ENCODE results near the gene SLC22A2. TPM values are rescaled to one million over a fixed set of nuclear protein-coding genes. Genes with fewer than 3 reads are reported as not detected.
"Not testable (repeated sequence)": the region's sequence is repeated elsewhere in the genome, so short reads cannot be mapped to it uniquely, and the experiment has no call there.

The SLC22A2 gene
- total RNA-seq, 2 experiments from 2014 or later = not detected

DNA sequence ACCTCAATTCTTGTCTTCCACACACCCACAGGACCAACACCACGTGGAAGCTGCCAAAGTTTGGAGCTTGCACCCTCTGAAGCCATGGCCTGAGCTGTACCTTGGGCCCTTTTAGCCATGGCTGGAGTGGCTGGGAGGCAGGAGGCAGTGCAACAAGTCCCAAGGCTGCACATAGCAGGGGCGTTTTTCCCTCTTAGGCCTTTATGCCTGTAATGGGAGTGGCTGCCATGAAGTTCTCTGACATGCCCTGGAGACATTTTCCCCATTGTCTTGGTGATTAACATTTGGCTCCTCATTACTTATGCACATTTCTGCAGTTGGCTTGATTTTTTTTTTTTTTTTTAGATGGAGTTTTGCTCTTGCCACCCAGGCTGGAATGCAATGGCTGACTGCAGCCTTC lies 45.2 kb upstream of the SLC22A2 start:
- ChIA-PET CTCF (ENCODE audit: unreplicated experiment) (no interaction called here), POLR2A (no interaction called here)
- intact Hi-C loops (cut with micrococcal nuclease; ENCODE audit: unreplicated experiment) = no loop called here
- no peak overlapping the region for H3K27ac ChIP-seq (ENCODE audit: low read depth, low read length, poor library complexity, severe bottlenecking)
- no peak overlapping the region for H3K4me2 ChIP-seq (ENCODE audit: low read length)
- H2AFZ ChIP-seq (ENCODE audit: low read length) = no peak overlapping the region
- TF ChIP-seq EZH2phosphoT487 (IDR thresholded peaks at IDR 0.05; ENCODE audit: borderline replicate concordance, low read depth, low read length) = no peak
- TF ChIP-seq, protein P1, sequence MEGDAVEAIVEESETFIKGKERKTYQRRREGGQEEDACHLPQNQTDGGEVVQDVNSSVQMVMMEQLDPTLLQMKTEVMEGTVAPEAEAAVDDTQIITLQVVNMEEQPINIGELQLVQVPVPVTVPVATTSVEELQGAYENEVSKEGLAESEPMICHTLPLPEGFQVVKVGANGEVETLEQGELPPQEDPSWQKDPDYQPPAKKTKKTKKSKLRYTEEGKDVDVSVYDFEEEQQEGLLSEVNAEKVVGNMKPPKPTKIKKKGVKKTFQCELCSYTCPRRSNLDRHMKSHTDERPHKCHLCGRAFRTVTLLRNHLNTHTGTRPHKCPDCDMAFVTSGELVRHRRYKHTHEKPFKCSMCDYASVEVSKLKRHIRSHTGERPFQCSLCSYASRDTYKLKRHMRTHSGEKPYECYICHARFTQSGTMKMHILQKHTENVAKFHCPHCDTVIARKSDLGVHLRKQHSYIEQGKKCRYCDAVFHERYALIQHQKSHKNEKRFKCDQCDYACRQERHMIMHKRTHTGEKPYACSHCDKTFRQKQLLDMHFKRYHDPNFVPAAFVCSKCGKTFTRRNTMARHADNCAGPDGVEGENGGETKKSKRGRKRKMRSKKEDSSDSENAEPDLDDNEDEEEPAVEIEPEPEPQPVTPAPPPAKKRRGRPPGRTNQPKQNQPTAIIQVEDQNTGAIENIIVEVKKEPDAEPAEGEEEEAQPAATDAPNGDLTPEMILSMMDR (conservative IDR thresholded peaks at IDR 0.05; ENCODE audit: low read length) = no peak
- no peak overlapping the region for H3K4me3 ChIP-seq (ENCODE audit: low read depth, low read length, poor library complexity, severe bottlenecking)
- H3K9me3 ChIP-seq (ENCODE audit: low read length) = no peaks in the 10 kb centered on the region
- H3K9me2 ChIP-seq (ENCODE audit: insufficient read depth, low read length) = no peaks in the 10 kb centered on the region
- no peak for DNase-seq (ENCODE audit: low spot score)
- H3K4me1 ChIP-seq (ENCODE audit: insufficient read depth, low read length, poor library complexity, severe bottlenecking) = no peaks in the 10 kb centered on the region
- no peaks in the 10 kb centered on the region for H3K79me2 ChIP-seq (ENCODE audit: insufficient read depth, low read depth, low read length)
- BruUV-seq (replicated peaks) = no TSS peak
- no peaks in the 10 kb centered on the region for H4K20me1 ChIP-seq (ENCODE audit: insufficient read depth, low read length)
- no peaks in the 10 kb centered on the region for H3K36me3 ChIP-seq (ENCODE audit: insufficient read depth, low read length)

DNA sequence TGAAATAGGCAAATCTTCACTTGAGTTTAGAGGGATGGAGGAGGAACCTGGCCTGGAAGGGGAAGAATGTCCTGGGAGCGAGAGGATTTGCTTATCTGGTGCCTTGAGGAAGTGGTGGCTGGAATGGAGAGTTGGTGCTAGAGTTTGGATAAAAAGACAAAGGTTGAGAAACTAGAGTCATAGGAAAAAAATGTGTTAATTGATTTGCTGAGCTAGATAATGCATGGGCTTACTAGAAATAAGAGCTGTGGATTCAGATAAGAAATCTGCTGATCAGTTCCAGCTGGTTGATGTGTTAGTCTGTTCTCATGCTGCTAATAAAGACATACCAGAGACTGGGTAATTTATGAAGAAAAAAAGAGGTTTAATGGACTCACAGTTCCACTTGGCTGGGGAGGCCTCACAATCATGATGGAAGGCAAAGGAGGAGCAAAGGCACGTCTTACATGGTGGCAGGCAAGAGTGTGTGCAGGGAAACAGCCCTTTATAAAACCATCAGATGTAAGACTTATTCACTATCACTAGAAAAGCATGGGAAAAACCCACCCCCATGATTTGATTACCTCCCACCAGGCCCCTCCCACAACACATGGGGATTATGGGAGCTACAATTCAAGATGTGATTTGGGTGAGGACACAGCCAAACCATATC lies 43.9 kb upstream of the SLC22A2 start:
- POLR2A ChIA-PET; H3K79me2 ChIP-seq (ENCODE audit: insufficient read depth, low read depth, low read length); H3K27ac ChIP-seq (ENCODE audit: low read depth, low read length, poor library complexity, severe bottlenecking); BruUV-seq (replicated peaks); H3K9me3 ChIP-seq (ENCODE audit: low read length); DNase-seq (ENCODE audit: low spot score); H3K36me3 ChIP-seq (ENCODE audit: insufficient read depth, low read length); H3K4me3 ChIP-seq (ENCODE audit: low read depth, low read length, poor library complexity, severe bottlenecking); H4K20me1 ChIP-seq (ENCODE audit: insufficient read depth, low read length); H3K4me1 ChIP-seq (ENCODE audit: insufficient read depth, low read length, poor library complexity, severe bottlenecking); CTCF ChIA-PET (ENCODE audit: unreplicated experiment); H3K9me2 ChIP-seq (ENCODE audit: insufficient read depth, low read length); H3K4me2 ChIP-seq (ENCODE audit: low read length); intact Hi-C loops (cut with micrococcal nuclease; ENCODE audit: unreplicated experiment); H2AFZ ChIP-seq (ENCODE audit: low read length): not testable (repeated sequence)

DNA sequence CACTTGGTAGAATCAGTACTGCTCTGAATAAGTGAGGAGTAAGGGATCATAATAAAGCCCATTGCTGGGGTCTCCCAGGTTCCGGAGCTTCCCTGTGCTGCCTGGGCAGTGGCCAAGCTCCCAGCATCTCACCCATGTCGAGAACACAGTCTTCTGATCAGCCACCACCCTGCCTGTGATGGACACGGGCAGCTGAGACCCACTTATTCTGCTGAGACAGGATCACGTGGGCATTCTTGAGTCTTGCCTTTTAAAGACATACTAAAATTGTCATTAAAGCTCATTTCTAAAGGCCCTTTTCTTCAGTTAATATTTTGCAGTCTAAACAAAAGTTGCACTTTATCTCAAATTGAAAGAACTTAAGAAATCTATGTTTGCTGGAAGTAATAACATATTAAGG lies 42.7 kb upstream of the SLC22A2 start:
- Histone ChIP-seq H4K20me1 (ENCODE audit: insufficient read depth, low read length) (no peaks in the 10 kb centered on the region), H3K9me3 (ENCODE audit: low read length) (no peaks in the 10 kb centered on the region), H3K9me2 (ENCODE audit: insufficient read depth, low read length) (no peaks in the 10 kb centered on the region), H3K79me2 (ENCODE audit: insufficient read depth, low read depth, low read length) (no peaks in the 10 kb centered on the region), H3K36me3 (ENCODE audit: insufficient read depth, low read length) (no peaks in the 10 kb centered on the region), H3K4me3 (ENCODE audit: low read depth, low read length, poor library complexity, severe bottlenecking) (no peak overlapping the region), H3K27ac (ENCODE audit: low read depth, low read length, poor library complexity, severe bottlenecking) (no peak overlapping the region), H2AFZ (ENCODE audit: low read length) (no peak overlapping the region), H3K4me1 (ENCODE audit: insufficient read depth, low read length, poor library complexity, severe bottlenecking) (no peaks in the 10 kb centered on the region), H3K4me2 (ENCODE audit: low read length) (no peak overlapping the region)
- CTCF ChIA-PET (ENCODE audit: unreplicated experiment) = no interaction called here
- no peak for DNase-seq (ENCODE audit: low spot score)
- intact Hi-C loops (cut with micrococcal nuclease; ENCODE audit: unreplicated experiment) = no loop called here
- POLR2A ChIA-PET = no interaction called here
- no peak for TF ChIP-seq EZH2phosphoT487 (IDR thresholded peaks at IDR 0.05; ENCODE audit: borderline replicate concordance, low read depth, low read length)
- TF ChIP-seq, protein P1 (conservative IDR thresholded peaks at IDR 0.05; ENCODE audit: low read length) = no peak
- BruUV-seq (replicated peaks) = no TSS peak

Data from OCI-LY7 (cell line).